Spleen (tissue), 11 donors: ENCODE results near the gene FBH1. TPM values are rescaled to one million over a fixed set of nuclear protein-coding genes. Genes with fewer than 3 reads are reported as not detected.

Source experiments
- DNase-seq: peaks from one replicate; pipeline ENCODE4 v3.0.0-alpha.2; 2020
- H3K27ac ChIP-seq, 8 donors: fragments of 200-600 bp; sonication (generic) in 7 of 8; 1 replicate in 4 of 8; 2 replicates in 4 of 8; pipeline versions ENCODE4 v1.5.0 to v1.8.0; 2016 to 2021; ENCODE audit warnings: inconsistent platforms in 4 of 8, mild to moderate bottlenecking in 4 of 8, moderate library complexity in 1 of 8
- H3K27me3 ChIP-seq, 7 donors: fragments of 200-600 bp; sonication (generic) in 6 of 7; replicated peaks in 1 of 7; 1 replicate in 4 of 7; 2 replicates in 3 of 7; pipeline versions ENCODE4 v1.5.0 to v1.8.0; 2016 to 2021; ENCODE audit warnings: inconsistent platforms in 3 of 7, mild to moderate bottlenecking in 1 of 7
- H3K36me3 ChIP-seq, 6 donors: fragments of 200-600 bp; sonication (generic) in 5 of 6; 1 replicate in 4 of 6; 2 replicates in 2 of 6; pipeline versions ENCODE4 v1.5.0 to v1.8.0; 2016 to 2021; ENCODE audit warnings: inconsistent platforms in 2 of 6
- H3K4me1 ChIP-seq, 6 donors: fragments of 200-600 bp; sonication (generic) in 5 of 6; 1 replicate in 3 of 6; 2 replicates in 3 of 6; pipeline versions ENCODE4 v1.5.0 to v1.8.0; 2016 to 2021; ENCODE audit warnings: inconsistent platforms in 3 of 6
- H3K4me3 ChIP-seq, 8 donors: fragments of 200-600 bp; sonication (generic) in 7 of 8; 1 replicate in 4 of 8; 2 replicates in 4 of 8; pipeline versions ENCODE4 v1.5.0 to v1.8.0; 2016 to 2021; ENCODE audit warnings: inconsistent platforms in 4 of 8, mild to moderate bottlenecking in 4 of 8, moderate library complexity in 2 of 8
- H3K9me3 ChIP-seq, 8 donors: fragments of 200-600 bp; sonication (generic) in 7 of 8; 1 replicate in 4 of 8; 2 replicates in 4 of 8; pipeline versions ENCODE4 v1.5.0 to v1.8.0; 2016 to 2021; ENCODE audit warnings: inconsistent platforms in 4 of 8
- POLR2A ChIP-seq, 3 donors: fragments of 450-650 bp; IDR thresholded peaks; one replicate each; pipeline ENCODE4 v1.5.1; 2017; ENCODE audit warnings: antibody characterized with exemption in 3 of 3, mild to moderate bottlenecking in 1 of 3
- POLR2AphosphoS5 ChIP-seq, 3 donors: sonication (generic); formaldehyde crosslinking; IDR thresholded peaks; one replicate each; pipeline ENCODE4 v1.5.1; 2017; ENCODE audit warnings: antibody characterized with exemption in 3 of 3
- WGBS, 5 donors: extraction: QIAGEN DNeasy Blood & Tissue Kit in 3 of 5; methylation state at CpG; one replicate each; pipeline versions ENCODE4 v1.1.5 to v1.1.7; 2013 to 2018; 5-methylcytosine and 5-hydroxymethylcytosine counted together
- intact Hi-C: fragments of 100-400 bp; cut with DNase I; formaldehyde crosslinking; loops from one replicate; pipeline ENCODE4 v1.15.0; 2023; ENCODE audit warnings: low total_unique reads
- polyA plus RNA-seq, 3 donors: library from polyadenylated mRNA; stranded (reverse); fragments of 200-250 nt; gene quantifications; one replicate each; pipeline ENCODE4 v1.2.1, GENCODE V29; 2013
- total RNA-seq, 7 donors: library from RNA; depleted of rRNA in 3 of 7; stranded (reverse); fragments of >200 nt in 3 of 7; fragmentation: NEBNext Ultra II Directional in 4 of 7; extraction: Animal tissue kit (Norgen Biotek cat#: 25700) in 4 of 7; gene quantifications; one replicate each; pipeline versions ENCODE4 v1.1.0 to v1.2.1, GENCODE V29; 2016 to 2021
- TF ChIP-seq, protein P1 (sequence below), 11 experiments: fragments of 200-600 bp in 7 of 11; fragments of 450-650 bp in 4 of 11; sonication (generic) in 4 of 11; IDR thresholded peaks in 8 of 11; conservative IDR thresholded peaks in 3 of 11; 1 replicate in 7 of 11; 2 replicates in 4 of 11; pipeline versions ENCODE4 v1.4.0 to v1.8.0; 2016 to 2021; ENCODE audit warnings: antibody characterized with exemption in 11 of 11, inconsistent platforms in 4 of 11, mild to moderate bottlenecking in 1 of 11
- donor health status: healthy with polysubstance abuse.
- donor health status: DM: no; HTN: no; CAD: no; lungs with moderate emphysema.
- donor health status: DM: no; HTN: no; CAD: no.
- donor health status: Bipolar disorder and iron deficiency.
- donor health status: healthy.
- donor health status: DM: no; HTN: no; CAD: no.
- donor health status: DM: yes; HTN: yes; CAD: no.

The FBH1 gene
- total and polyA plus RNA-seq, 10 donors = 33.4 to 118 (median 103) TPM

GRCh38 chr10:5943536-5943935 is 53.5 kb downstream of the FBH1 start:
- H3K4me1 ChIP-seq = peaks cover 35 to 65% (median 55%) of the 10 kb centered on the region in 6 donors
- H3K9me3 ChIP-seq = no peaks in the 10 kb centered on the region
- H3K36me3 ChIP-seq = peaks cover 0 to 9% (median 3%) of the 10 kb centered on the region in 6 donors
- H3K4me3 ChIP-seq = no peak overlapping the region
- WGBS, 5 donors = 50 to 73% (median 66%) methylated on average over 11 to 15 of the region's 15 CpGs
- no peak for DNase-seq
- TF ChIP-seq POLR2A (IDR thresholded peaks at IDR 0.05) (no peak), POLR2AphosphoS5 (IDR thresholded peaks at IDR 0.05) (peak in 2 of 3 donors; percentile 73 to 77)
- TF ChIP-seq, protein P1, sequence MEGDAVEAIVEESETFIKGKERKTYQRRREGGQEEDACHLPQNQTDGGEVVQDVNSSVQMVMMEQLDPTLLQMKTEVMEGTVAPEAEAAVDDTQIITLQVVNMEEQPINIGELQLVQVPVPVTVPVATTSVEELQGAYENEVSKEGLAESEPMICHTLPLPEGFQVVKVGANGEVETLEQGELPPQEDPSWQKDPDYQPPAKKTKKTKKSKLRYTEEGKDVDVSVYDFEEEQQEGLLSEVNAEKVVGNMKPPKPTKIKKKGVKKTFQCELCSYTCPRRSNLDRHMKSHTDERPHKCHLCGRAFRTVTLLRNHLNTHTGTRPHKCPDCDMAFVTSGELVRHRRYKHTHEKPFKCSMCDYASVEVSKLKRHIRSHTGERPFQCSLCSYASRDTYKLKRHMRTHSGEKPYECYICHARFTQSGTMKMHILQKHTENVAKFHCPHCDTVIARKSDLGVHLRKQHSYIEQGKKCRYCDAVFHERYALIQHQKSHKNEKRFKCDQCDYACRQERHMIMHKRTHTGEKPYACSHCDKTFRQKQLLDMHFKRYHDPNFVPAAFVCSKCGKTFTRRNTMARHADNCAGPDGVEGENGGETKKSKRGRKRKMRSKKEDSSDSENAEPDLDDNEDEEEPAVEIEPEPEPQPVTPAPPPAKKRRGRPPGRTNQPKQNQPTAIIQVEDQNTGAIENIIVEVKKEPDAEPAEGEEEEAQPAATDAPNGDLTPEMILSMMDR (IDR thresholded peaks at IDR 0.05 in 8 of 11, conservative IDR thresholded peaks at IDR 0.05 in 3 of 11) = no peak
- intact Hi-C loops = no loop called here
- H3K27ac ChIP-seq = peak overlapping the region; percentile 35 to 89 (median 83)
- no peaks in the 10 kb centered on the region for H3K27me3 ChIP-seq

- Histone ChIP-seq H3K9me3 (no peaks in the 10 kb centered on the region), H3K4me3 (peak overlapping the region in 2 of 8 donors; percentile 30 to 57), H3K4me1 (peaks cover 35 to 73% (median 62%) of the 10 kb centered on the region in 6 donors), H3K36me3 (no peaks in the 10 kb centered on the region), H3K27ac (peak overlapping the region; percentile 43 to 89 (median 83)), H3K27me3 (no peaks in the 10 kb centered on the region)
- no peak for DNase-seq
- 64 to 77% (median 73%) methylated on average over 7 of the region's 7 CpGs for WGBS, 5 donors
- intact Hi-C loops = no loop called here
- TF ChIP-seq, protein P1 (IDR thresholded peaks at IDR 0.05 in 8 of 11, conservative IDR thresholded peaks at IDR 0.05 in 3 of 11) = no peak
- TF ChIP-seq POLR2A (IDR thresholded peaks at IDR 0.05) (no peak), POLR2AphosphoS5 (IDR thresholded peaks at IDR 0.05) (peak in 1 of 3 donors; percentile 50)
Observed at GRCh38 chr10:5944389-5945189, 54.5 kb downstream of the FBH1 start.

DNA sequence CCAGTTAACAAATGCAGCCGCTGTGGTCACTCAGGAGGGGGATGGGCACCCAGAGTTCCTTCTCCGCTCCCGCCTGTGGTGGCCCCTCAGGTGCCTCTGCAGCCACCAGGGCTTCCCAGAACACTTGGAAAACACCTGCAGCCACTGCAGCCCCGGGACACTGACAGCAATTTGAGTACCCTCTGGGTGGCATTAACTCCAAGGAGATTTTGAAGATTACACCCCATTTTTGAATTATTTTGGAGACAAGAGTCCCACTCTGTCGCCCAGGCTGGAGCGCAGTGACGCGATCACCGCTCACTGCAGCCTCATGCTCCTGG is 55.1 kb downstream of the FBH1 start:
- WGBS, 5 donors = 63 to 88% (median 81%) methylated on average over 9 of the region's 9 CpGs
- H3K36me3 ChIP-seq = no peaks in the 10 kb centered on the region
- H3K4me3 ChIP-seq = peak overlapping the region in 4 of 8 donors; percentile 26 to 57 (median 30)
- no peaks in the 10 kb centered on the region for H3K27me3 ChIP-seq
- intact Hi-C loops = no loop called here
- DNase-seq = no peak
- no peaks in the 10 kb centered on the region for H3K9me3 ChIP-seq
- TF ChIP-seq, protein P1 (IDR thresholded peaks at IDR 0.05 in 8 of 11, conservative IDR thresholded peaks at IDR 0.05 in 3 of 11) = no peak
- no peak for TF ChIP-seq POLR2A (IDR thresholded peaks at IDR 0.05)
- no peak for TF ChIP-seq POLR2AphosphoS5 (IDR thresholded peaks at IDR 0.05)
- H3K4me1 ChIP-seq = peaks cover 35 to 79% (median 67%) of the 10 kb centered on the region in 6 donors
- peak overlapping the region in 7 of 8 donors; percentile 73 to 89 (median 85) for H3K27ac ChIP-seq
